Endothelial cell of umbilical vein (primary cell): ENCODE measurements around the gene CFAP77. TPM values are rescaled to one million over a fixed set of nuclear protein-coding genes. Genes with fewer than 3 reads are reported as not detected.

ENCODE experiments used
- polyA plus RNA-seq, 4 experiments: library from polyadenylated mRNA; depleted of rRNA in 3 of 4; stranded (reverse) in 3 of 4; unstranded in 1 of 4; fragments of >200 nt; gene quantifications; 2 replicates each; pipeline versions ENCODE4 v1.2.1 to v1.2.3, GENCODE V29; 2011 to 2012; ENCODE audit warnings: missing spikeins in 1 of 4
- small RNA-seq: library from RNA; depleted of rRNA; stranded (forward); fragments of <200 nt; gene quantifications from one replicate; pipeline ENCODE3, GENCODE V24; 2012; ENCODE audit warnings: low replicate concordance, low read depth; ENCODE audit not compliant: insufficient read depth, insufficient read length
- total RNA-seq: library from RNA; stranded (reverse); gene quantifications from 2 replicates; pipeline ENCODE4 v1.2.3, GENCODE V29; 2021

Gene CFAP77
- total and polyA plus RNA-seq, 2 donors (not counting 3 experiments of a cell fraction or from before 2014, with no cell fraction given): not detected

Small RNA genes within 50 kb of the gene (small RNA-seq; reads per million reads assigned to genes)
- gene RNU5D-2P: not detected

Other genes with a start within 250 kb of the CFAP77 start
- 0.88 TPM in 1 of 2 replicates, not detected in the other for gene NTNG2, start 248.2 kb upstream of the CFAP77 start, total RNA-seq
- 0.08 and 0.11 TPM in 2 replicates for gene NTNG2, start 248.2 kb upstream of the CFAP77 start, polyA plus RNA-seq
- 40.2 and 47.7 TPM in 2 replicates for gene SETX, start 55.2 kb upstream of the CFAP77 start, total RNA-seq
- 19.6 and 20.9 TPM in 2 replicates for gene SETX, start 55.2 kb upstream of the CFAP77 start, polyA plus RNA-seq
- 12.0 and 13.8 TPM in 2 replicates for gene TTF1, start 3.4 kb upstream of the CFAP77 start, total RNA-seq
- 3.6 and 4.9 TPM in 2 replicates for gene TTF1, start 3.4 kb upstream of the CFAP77 start, polyA plus RNA-seq
- gene BARHL1, start 172.4 kb downstream of the CFAP77 start, total RNA-seq: not detected in 2 replicates
- not detected in 2 replicates for gene BARHL1, start 172.4 kb downstream of the CFAP77 start, polyA plus RNA-seq